Transverse colon (tissue), 4 donors: ENCODE results near the gene TSPAN5.

ENCODE experiments used
- POLR2A ChIP-seq: fragments of 450-650 bp; IDR thresholded peaks from one replicate; pipeline ENCODE4 v1.6.1; 2016; ENCODE audit warnings: antibody characterized with exemption, mild to moderate bottlenecking, moderate library complexity
- POLR2AphosphoS5 ChIP-seq, 3 donors: sonication (generic); formaldehyde crosslinking; IDR thresholded peaks; one replicate each; pipeline ENCODE4 v1.6.1; 2016; ENCODE audit warnings: antibody characterized with exemption in 3 of 3
- TF ChIP-seq, protein P1 (sequence below), 5 experiments: fragments of 200-600 bp in 3 of 5; fragments of 450-650 bp in 2 of 5; sonication (generic) in 3 of 5; IDR thresholded peaks; 1 replicate in 2 of 5; 2 replicates in 3 of 5; pipeline ENCODE4 v1.5.1; 2016 to 2017; ENCODE audit warnings: antibody characterized with exemption in 5 of 5, inconsistent platforms in 3 of 5, mild to moderate bottlenecking in 2 of 5, moderate library complexity in 1 of 5

GRCh38 chr4:98473046-98473445 is 185.4 kb downstream of the TSPAN5 start:
- TF ChIP-seq POLR2A = no peak
- TF ChIP-seq, protein P1, sequence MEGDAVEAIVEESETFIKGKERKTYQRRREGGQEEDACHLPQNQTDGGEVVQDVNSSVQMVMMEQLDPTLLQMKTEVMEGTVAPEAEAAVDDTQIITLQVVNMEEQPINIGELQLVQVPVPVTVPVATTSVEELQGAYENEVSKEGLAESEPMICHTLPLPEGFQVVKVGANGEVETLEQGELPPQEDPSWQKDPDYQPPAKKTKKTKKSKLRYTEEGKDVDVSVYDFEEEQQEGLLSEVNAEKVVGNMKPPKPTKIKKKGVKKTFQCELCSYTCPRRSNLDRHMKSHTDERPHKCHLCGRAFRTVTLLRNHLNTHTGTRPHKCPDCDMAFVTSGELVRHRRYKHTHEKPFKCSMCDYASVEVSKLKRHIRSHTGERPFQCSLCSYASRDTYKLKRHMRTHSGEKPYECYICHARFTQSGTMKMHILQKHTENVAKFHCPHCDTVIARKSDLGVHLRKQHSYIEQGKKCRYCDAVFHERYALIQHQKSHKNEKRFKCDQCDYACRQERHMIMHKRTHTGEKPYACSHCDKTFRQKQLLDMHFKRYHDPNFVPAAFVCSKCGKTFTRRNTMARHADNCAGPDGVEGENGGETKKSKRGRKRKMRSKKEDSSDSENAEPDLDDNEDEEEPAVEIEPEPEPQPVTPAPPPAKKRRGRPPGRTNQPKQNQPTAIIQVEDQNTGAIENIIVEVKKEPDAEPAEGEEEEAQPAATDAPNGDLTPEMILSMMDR (IDR thresholded peaks at IDR 0.05) = no peak
- TF ChIP-seq POLR2AphosphoS5 (IDR thresholded peaks at IDR 0.05) = no peak
